ENCODE measurements around the gene ZNF121. TPM values are rescaled to one million over a fixed set of nuclear protein-coding genes. Genes with fewer than 3 reads are reported as not detected.
"Not testable (repeated sequence)": the region's sequence is repeated elsewhere in the genome, so short reads cannot be mapped to it uniquely, and the experiment has no call there.

The ZNF121 gene
- polyA plus RNA-seq (ENCODE audit: insufficient read length in 12 of 12) = 10 to 100 TPM in 7 of 12 donors, 1 to 10 TPM in 4, not detected in 1; 6.5 to 19.3 (median 11.7) TPM
- long read RNA-seq, donor 1 = 0 reads
- long read RNA-seq, donor 2, partial matches to known transcripts = 0 of 1 reads
- long read RNA-seq, donor 2, other reads (novel, unspliced or antisense) = 0 of 1 reads
- long read RNA-seq, donor 3 = 0 reads
- long read RNA-seq, donor 4 = 0 reads
- long read RNA-seq, donor 5, partial matches to known transcripts = 0 of 2 reads
- long read RNA-seq, donor 5, other reads (novel, unspliced or antisense) = 0 of 2 reads
- long read RNA-seq, donor 6, partial matches to known transcripts = 0 of 1 reads
- long read RNA-seq, donor 6, other reads (novel, unspliced or antisense) = 0 of 1 reads
- long read RNA-seq, donor 7, partial matches to known transcripts = 0 of 3 reads
- long read RNA-seq, donor 7, other reads (novel, unspliced or antisense) = 0 of 3 reads
- long read RNA-seq, donor 8, partial matches to known transcripts = 0 of 2 reads
- long read RNA-seq, donor 8, other reads (novel, unspliced or antisense) = 0 of 2 reads
- long read RNA-seq, donor 9 = 0 reads
- long read RNA-seq, donor 10, partial matches to known transcripts = 0 of 2 reads
- long read RNA-seq, donor 10, other reads (novel, unspliced or antisense) = 0 of 2 reads
- long read RNA-seq, donor 11, partial matches to known transcripts = 0 of 2 reads
- long read RNA-seq, donor 11, other reads (novel, unspliced or antisense) = 0 of 2 reads

DNA sequence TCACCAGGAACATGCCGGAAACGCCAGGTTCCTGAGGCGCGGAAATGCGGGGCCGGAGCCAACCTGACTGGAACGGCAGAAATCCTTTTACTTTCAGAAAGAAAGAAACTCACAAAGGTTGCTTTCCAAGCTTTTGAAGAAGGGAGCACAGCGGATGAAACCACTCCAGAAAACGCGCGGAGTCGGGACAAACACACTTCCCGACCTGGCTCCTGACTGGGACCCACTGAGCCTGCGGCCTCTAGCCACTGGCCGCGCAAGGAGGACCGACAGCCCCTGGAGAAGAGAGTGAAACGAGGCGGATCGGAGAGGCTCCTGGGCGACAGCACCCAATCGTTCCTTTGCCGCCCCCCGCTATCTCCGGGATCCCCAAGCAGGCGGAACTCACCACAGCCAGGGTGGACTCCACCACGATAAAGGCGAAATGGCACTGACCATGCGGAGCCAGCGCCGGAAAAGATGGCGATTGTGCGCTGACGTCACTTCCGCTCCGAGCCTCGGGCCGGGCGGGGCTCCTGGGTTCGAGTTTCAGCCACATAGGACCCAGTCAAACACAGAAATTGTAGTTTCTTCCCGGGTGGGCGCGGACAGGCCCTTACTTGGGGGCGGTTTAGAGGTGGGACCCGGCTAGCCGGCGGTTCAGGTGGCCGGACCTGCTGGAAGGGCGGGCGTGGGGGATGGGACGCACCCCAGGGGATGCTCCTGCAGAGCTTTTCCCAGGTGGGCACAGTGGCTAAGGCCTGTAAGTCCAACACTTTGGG lies at the start of gene ZNF121:
ZNF121 (minus strand) TSS at position 432 of the 761 bp plus-strand sequence. CDS start 16,407 bp downstream, outside the sequence.
- peak; percentile 93 for DNase-seq

DNA sequence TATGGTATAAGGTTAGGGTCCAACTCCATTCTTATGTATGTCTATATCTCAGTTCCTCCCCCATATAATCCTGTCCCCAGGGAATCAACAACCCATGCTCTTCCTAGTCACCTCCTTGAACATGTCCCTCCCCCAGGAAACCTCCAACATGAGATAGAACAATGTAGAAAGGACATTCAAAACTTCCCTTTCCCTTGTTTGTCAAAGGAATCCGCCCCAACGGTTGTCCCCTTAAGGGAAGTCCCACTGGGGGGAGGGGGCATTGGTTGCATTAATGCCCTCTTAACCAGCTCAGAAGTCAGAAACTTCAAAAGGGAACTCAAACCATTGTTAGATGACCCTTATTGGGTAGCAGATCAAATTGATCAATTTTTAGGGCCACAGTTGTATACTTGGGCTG lies 43.6 kb upstream of the ZNF121 start:
- no peak for DNase-seq

DNA sequence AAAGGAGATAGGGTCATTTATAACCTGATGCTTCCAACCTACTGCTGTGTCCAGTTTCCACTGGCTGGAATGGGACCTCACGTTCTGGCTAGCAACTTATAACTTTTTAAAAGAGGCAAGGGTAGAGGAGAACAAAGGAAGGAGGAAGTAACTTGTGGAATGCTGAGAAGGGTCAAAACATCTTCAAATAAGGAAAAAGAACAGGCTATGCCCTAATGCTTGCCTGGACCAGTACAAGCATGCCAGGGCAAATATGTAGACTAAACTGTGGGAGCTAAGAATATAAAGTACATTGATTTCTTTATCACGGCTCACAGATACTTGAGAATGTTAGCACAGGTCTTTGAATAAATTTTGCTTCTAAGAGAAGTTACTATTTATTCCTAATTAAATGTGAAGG lies 38.2 kb upstream of the ZNF121 start:
- DNase-seq = no peak

DNA sequence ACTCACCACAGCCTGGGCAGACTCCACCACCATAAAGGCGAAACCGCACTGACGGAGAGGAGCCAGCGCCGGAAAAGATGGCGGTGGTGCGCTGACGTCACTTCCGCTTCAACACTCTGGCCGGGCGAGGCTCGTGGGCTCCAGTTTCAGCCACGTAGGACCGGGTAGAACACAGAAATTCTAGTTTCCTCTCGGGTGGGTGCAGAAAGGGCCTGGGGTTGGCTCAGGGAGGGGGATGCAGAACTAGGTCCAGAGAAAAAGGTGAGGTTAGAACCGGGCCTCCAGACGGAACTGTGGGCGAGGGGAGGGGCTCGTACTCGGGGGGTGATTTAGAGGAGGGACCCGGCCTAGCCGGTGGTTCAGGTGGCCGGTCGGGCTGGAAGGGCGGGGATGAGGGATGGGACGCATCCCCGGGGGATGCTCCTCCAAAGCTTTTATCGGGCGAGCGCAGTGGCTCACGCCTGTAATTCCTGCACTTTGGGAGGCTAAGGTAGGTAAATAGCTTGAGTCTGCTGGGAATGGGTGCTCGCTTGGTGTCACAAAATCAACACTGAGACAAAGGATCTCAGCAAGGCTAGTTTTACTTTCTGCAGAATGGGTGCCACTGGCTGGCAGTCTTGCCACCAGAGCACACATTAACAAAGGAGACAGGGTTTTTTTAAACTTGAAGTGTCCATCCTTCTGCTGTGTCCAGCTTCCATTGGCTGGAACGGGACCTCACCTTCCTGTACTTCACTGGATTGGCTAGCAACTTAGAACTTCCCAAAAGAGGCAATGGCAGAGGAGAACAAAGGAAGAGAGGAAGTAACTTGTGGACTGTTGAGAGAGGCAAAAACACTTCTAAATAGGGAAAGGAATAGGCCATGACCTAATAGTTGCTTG lies 37.1 kb upstream of the ZNF121 start, which contains the start of gene ZNF561:
ZNF561 (minus strand) TSS at position 77 of the 882 bp plus-strand sequence. CDS start 1,776 bp downstream, outside the sequence.
- DNase-seq = peak; percentile 94

DNA sequence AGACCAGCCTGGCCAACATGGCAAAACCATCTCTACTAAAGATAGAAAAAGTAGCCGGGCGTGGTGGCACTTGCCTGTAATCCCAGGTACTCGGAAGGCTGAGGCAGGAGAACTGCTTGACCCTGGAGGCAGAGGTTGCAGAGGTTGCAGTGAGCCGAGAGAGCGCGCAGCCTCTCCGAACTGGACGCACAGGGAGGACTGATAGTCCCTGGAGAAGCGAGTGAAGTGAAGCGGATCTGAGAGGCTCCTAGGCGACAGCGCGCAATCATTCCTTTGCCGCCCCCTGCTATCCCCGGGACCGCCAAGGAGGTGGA lies 36.5 kb upstream of the ZNF121 start:
- DNase-seq = no peak

DNA sequence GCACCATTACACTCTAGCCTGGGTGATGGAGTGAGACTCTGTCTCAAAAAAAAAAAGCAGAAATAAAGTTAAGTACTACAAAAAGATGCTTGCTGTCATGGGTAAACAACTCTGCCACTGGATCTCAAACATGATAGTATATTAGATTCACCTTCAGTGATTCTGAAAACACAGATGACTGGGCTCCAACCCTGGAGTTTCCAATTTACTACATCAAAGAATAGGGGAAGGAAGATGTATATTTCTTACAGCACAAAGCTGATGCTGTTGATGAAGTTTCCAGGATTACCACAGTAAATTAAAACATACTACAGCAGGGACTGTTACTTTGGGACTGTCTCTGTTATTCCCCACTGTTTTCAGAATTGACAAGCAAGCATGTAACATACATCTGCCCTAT lies 31.5 kb upstream of the ZNF121 start:
- DNase-seq = no peak

DNA sequence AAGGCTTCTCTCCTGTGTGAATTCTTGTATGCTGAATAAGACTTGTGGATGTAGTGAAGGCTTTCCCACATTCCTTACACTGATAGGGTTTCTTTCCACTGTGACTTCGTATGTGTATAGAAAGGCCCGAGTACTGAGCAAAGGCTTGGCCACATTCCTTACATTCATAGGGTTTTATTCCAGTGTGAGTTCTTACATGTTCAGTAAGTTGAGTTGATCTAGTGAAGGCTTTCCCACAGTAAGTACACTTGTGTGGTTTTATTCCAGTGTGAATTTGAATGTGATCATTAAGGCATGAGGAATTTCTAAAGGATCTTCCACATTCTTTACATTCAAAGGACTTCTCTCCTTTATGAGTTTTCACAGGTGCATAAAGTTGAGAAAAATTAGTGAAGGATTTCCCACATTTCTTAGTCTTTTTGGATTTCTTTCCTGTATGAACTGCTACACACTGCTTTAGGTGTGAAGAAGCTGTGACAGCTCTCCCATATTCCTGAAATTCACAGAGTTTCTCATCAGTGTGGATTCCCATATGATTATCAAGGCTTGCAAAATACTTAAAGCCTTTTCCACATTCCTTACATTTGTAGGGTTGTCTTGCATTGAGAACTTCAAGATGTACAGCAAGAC lies 26.3 kb upstream of the ZNF121 start:
- DNase-seq = no peak

DNA sequence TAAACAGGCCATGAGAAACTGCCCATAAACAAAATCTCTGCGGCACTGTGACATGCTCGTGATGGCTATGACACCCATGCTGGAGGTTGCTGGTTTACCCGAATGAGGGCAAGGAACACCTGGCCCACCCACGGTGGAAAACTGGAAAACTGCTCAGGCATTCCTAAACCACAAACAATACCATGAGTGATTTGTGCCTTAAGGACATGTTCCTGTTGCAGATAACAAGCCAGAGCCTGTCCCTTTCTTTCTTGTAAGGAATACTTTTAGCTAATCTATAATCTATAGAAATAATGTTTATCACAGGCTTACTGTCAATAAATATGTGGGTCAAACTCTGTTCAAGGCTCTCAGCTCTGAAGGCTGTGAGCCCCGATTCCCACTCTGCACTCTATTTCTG lies 24.6 kb upstream of the ZNF121 start:
- no peak for DNase-seq

DNA sequence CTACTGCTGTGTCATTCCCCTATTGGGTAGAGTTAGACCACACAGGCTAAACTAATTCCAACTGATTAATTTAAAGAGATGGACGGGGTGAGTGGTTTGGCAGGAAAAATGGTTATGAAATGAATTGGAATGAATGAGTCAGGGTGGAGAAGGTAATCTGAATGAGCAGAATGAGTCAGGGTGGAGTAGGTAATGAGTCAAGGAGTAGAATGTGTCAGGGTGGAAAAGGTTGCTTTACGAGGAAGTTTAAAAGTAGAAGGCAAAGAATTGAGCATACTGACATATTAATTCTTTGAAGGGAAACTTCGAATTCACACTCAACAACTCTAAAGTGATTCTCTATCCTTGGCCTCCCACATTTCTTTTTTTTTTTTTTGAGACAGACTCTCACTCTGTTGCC lies 12.7 kb upstream of the ZNF121 start:
- DNase-seq = no peak

DNA sequence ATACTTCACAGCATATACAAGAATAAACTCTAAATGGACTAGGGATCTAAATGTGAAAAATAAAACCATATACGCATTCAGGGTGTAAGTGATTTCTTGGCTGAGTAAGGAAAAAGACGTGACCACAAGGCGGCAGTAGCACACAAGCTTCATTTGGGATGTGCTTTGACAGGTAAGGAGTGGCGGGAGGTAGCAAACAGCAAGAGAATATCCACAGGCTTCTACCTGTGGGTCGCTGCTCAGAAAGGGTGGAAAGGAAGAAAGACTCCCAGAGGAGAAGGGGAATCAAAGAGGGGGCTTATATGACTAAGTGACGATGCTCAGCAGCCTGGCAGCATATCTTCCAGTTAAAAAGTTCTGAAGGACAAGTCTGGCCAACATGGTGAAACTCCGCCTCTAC lies 2.5 kb upstream of the ZNF121 start:
- peak; percentile 13 for DNase-seq

DNA sequence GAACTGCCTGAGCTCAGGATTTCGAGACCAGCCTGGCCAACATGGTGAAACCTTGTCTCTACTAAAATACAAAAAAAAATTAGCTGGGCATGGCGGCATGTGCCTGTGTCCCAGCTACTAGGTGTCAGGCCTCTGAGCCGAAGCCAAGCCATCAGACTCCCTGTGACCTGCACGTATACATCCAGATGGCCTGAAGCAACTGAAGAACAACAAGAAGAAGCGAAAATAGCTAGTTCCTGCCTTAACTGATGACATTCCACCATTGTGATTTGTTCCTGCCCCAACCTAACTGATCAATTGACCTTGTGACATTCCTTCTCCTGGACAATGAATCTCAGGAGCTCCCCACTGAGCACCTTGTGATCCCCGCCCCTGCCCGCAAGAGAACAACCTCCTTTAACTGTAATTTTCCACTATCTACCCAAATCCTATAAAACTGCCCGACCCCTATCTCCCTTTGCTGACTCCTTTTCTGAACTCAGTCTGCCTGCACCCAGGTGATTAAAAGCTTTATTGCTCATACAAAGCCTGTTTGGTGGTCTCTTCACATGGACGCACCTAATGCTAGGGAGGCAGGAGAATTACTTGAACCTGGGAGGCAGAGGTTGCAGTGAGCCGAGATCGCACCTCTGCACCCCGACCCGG lies 2.1 kb downstream of the ZNF121 start:
- DNase-seq = not testable (repeated sequence)

DNA sequence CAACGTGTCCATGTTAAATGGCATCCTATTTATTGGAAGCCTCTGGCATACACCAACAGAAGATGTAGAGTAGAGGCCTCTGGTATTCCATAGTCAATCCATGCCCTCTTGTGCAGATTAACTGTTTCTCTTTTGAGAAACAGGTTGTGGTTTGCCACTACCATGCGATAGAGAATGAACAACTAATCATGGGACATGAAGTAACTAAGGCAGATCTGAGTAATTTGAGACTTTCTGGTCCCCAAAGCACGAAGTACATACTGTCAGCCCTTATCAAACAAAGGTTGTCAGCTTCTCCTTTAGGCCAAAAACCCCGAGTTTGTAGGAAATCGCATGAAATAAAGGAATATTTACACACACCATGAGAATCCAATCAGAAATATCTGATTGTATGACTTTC lies 3.6 kb downstream of the ZNF121 start:
- no peak for DNase-seq

DNA sequence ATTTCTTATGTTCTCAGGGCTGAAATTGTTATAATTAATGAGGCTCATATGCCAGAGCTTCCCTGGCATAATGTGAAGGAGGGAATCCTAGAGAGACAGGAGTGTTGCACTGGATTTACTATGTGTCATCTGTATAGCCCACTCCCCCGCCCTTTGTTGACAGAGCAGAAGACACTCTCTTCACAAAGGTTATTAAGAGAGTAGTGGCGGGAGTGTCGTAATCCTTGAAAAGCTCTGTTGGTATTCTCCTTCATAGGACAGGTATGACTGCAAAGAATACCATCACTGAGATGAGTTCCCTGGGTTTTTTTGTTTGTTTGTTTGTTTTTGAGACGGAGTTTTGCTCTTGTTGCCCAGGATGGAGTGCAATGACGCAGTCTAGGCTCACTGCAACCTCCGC lies 14.0 kb downstream of the ZNF121 start:
- no peak for DNase-seq

DNA sequence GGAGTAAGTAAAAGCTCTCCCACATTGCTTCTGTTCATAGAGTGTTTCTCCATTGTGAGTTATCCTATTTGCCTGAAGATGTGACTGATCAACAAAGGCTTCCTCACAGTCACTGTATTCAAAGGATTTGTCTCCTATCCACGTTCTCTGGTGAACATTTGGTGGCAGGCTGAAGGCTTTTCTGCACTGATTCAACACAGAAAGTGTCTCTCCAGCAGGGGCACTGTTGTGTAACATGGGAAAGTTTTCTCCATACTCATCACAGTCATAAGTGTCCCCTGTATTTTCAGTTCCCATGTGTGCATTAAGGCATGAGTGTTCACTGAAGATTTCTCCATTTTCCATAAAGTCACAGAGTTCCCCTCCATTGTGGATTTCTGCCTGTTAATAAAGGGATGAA lies 17.6 kb downstream of the ZNF121 start:
- DNase-seq = no peak

DNA sequence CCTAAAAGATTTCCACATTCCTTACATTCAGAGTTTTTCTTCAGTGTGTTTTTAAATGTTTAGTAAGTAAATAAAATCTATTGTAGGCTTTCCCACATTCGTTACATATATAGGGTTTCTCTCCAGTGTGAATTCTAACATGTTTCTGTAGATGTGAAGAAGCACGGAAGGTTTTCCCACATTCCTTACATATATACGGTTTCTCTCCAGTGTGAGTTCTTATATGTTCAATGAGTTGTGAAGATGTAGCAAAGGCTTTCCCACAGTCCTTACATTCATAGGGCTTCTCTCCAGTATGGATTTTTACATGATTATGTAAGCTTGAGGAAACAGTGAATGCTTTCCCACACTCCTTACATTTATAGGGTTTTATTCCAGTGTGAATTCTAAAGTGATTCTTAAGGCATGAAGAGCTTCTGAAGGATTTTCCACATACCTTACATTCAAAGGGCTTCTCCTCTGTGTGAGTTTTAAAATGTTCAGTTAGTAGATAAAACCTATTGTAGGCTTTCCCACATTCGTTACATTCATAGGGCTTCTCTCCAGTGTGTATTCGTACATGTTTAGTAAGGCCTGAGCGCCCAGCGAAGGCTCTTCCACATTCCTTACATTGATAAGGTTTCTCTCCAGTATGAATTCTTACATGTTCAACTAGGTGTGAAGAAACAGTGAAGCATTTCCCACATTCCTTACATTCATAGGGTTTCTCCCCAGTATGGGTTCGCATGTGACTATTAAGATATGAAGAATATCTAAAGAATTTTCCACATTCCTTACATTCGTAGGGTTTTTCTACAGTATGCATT lies 18.2 kb downstream of the ZNF121 start:
- DNase-seq = no peak

DNA sequence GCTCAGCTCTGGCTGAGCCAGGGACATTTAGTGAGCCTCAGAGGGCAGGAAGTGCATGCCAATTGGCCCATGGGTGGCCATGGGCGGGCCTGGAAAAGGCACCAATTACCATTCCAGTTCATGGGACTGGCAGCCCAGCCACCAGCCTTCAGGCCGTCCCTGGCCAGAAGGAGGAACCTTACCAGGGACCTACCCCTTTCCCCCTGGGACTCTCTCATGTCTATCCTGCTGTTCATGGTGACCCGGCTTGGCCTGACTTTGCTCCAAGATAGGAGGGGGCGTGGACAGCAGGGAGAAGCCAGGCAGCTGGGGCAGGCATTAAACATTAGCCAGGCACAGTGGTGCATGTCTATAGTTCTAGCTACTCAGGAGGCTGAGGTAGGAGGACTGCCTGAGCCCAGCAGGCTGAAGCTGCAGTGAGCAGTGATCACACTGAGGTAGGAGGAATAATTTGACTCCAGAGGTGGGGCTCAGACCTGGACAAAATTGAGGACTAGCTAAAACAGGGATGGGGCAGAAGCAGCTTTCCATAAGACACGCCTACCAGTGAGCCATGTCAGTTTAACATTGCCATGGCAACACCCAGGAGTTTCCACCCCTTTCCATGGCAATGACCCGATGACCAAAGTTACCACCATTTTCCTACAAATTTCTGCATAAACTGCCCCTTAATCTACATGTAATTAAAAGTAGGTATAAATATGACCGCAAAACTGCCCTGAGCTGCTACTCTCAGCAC lies 31.6 kb downstream of the ZNF121 start:
- no peak for DNase-seq

DNA sequence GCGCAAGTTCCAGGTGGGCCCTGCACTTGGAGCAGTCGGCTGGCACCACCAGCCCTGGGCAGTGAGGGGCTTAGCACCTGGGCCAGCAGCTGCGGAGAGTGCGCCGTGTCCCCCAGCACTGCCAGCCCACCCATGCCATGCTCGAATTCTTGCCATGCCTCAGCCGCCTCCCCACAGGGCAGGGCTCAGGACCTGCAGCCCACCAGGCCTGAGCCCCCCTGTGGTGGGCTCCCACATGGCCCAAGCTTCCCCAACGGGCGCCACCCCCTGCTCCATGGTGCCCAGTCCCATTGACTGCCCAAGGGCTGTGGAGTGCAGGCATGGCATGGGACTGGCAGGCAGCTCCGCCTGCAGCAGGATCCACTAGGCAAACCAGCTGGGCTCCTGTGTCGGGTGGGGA lies 36.4 kb downstream of the ZNF121 start:
- DNase-seq = no peak

DNA sequence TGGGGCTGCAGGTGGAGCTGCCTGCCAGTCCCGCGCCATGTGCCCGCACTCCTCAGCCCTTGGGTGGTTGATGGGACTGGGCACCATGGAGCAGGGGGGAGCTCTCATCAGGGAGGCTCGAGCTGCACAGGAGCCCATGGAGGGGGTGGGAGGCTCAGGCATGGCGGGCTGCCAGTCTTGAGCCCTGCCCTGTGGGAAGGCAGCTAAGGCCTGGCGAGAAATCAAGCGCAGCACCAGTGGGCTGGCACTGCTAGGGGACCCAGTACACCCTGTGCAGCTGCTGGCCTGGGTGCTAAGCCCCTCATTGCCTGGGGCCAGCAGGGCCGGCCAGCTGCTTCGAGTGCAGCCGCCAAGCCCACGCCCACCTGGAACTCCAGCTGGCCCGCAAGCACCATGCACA lies 43.0 kb downstream of the ZNF121 start:
- not testable (repeated sequence) for DNase-seq

DNA sequence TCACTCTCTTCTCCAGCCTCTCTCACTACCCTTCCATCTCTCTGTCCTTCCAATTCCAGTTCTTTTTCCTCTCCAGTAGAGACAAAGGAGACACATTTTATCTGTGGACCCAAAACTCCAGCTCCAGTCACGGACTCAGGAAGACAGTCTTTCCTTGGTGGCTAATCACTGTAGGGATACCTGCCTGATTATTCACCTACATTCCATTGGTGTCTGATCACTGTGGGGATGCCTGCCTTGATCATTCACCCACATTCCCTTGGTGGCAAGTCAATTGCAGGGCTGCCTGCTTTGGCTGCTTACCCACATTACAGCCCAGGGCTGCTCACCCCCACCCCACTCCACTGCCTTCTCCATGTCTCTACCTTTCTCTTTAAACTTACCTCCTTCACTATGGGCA lies 44.4 kb downstream of the ZNF121 start:
- not testable (repeated sequence) for DNase-seq
